Glomerular endothelial cell (primary cell): ENCODE measurements around the gene CHCHD1. TPM values are rescaled to one million over a fixed set of nuclear protein-coding genes. Genes with fewer than 3 reads are reported as not detected.
"Not testable (repeated sequence)": the region's sequence is repeated elsewhere in the genome, so short reads cannot be mapped to it uniquely, and the experiment has no call there.

ENCODE experiments used
- DNase-seq: peaks from one replicate; pipeline ENCODE4 v3.0.0-alpha.2; 2011; ENCODE audit warnings: low read depth, low spot score; ENCODE audit errors: extremely low read depth
- total RNA-seq: library from RNA; depleted of rRNA; stranded (reverse); fragments of >200 nt; gene quantifications from 2 replicates; pipeline ENCODE4 v1.2.3, GENCODE V29; 2015

Gene CHCHD1
- total RNA-seq, 1 donor from 2014 or later = 38.7 TPM

DNA sequence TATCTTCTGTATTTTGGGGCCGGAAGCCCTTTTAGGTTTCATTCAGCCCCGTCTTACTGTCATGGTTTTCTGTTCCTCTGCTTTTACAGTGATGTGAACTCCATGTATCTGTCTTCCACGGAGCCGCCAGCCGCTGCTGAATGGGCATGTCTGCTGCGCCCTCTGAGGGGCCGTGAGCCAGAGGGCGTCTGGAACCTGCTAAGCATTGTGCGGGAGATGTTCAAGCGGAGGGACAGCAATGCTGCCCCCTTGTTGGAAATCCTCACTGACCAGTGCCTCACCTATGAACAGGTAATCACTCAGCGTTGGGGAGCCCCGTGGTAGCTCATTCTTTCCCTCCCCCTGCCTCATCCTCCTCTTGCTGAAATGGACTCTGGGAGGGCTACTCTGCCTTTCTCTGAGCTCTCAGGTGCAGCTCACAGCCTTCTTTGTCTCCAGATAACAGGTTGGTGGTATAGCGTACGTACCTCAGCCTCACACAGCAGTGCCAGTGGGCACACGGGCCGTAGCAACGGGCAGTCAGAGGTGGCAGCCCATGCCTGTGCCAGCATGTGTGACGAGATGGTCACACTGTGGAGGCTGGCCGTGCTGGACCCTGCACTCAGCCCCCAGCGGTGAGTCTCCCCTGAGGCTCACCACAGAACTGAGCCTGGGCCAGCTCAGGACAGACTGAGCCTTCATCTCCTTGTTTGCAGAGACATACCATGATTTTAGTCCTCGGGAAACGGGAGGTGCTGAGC lies 9.2 kb downstream of the CHCHD1 start:
- no peak for DNase-seq

- DNase-seq = no peak
These were observed 10.1 kb downstream of the CHCHD1 start for GRCh38 chr10:73791871-73792400.

- DNase-seq = no peak
These were observed 11.6 kb downstream of the CHCHD1 start for GRCh38 chr10:73793456-73793855.

- DNase-seq = not testable (repeated sequence)
These were observed 13.6 kb downstream of the CHCHD1 start for GRCh38 chr10:73795491-73795890.

DNA sequence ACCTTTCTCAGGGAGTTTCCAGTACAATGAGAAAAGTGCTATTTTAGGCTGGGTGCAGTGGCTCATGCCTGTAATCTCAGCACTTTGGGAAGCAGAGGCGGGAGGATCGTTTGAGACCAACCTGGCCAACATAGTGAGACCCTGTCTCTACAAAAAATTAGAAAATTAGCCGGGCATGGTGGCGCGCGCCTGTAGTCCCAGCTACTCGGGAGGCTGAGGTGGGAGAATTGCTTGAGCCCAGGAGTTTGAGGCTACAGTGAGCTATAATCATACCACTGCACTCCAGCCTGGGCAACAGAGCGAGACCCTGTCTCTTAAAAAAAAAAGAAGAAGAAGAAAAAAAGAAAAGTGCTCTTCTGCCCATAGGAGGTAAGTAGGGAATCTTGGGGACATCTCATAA lies 14.2 kb downstream of the CHCHD1 start:
- not testable (repeated sequence) for DNase-seq

GRCh38 chr10:73796766-73797165 lies 14.9 kb downstream of the CHCHD1 start:
- DNase-seq = no peak

DNA sequence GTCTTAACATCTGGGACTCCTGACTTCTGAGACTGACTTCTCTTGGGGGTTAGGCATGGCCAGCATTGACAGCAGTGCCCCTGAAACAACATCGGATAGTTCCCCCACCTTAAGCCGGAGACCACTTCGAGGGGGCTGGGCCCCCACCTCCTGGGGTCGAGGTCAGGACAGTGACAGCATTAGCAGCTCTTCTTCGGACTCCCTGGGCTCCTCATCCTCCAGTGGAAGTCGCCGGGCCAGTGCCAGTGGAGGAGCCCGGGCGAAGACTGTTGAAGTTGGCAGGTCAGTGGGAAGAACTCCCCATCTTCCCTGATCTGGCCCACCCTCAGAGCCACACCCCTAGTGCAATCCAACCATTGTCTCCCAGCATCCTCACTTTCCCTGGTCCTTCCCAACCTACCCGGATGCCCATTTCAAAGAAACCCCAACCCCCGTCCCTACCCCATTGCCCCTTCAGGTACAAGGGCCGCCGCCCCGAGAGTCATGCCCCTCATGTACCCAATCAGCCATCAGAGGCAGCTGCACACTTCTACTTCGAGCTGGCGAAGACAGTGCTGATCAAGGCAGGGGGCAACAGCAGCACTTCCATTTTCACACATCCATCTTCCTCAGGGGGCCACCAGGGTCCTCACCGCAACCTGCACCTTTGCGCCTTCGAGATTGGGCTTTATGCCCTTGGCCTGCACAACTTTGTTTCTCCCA lies 15.6 kb downstream of the CHCHD1 start:
- DNase-seq = no peak

- no peak for DNase-seq
These were observed 16.2 kb downstream of the CHCHD1 start for GRCh38 chr10:73798087-73798486.

GRCh38 chr10:73798927-73799560 lies 17.2 kb downstream of the CHCHD1 start:
- DNase-seq = no peak

- no peak for DNase-seq
These were observed 18.2 kb downstream of the CHCHD1 start for GRCh38 chr10:73799899-73800559.

GRCh38 chr10:73800560-73801252 lies 18.9 kb downstream of the CHCHD1 start:
- no peak for DNase-seq

DNA sequence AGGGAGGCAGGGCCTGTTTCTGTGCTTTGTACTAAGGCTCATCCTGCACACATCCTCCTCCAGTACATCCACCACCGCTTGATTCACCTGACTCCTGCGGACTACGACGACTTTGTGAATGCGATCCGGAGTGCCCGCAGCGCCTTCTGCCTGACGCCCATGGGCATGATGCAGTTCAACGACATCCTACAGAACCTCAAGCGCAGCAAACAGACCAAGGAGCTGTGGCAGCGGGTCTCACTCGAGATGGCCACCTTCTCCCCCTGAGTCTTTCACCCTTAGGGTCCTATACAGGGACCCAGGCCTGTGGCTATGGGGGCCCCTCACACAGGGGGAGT lies 19.4 kb downstream of the CHCHD1 start:
- no peak for DNase-seq

GRCh38 chr10:73802276-73802991 lies 20.6 kb downstream of the CHCHD1 start:
- DNase-seq = no peak

- no peak for DNase-seq
These were observed 21.9 kb downstream of the CHCHD1 start for GRCh38 chr10:73803680-73804286.

- no peak for DNase-seq
These were observed 24.5 kb downstream of the CHCHD1 start for GRCh38 chr10:73806176-73806950.

GRCh38 chr10:73807471-73807870 lies 25.6 kb downstream of the CHCHD1 start:
- no peak for DNase-seq

GRCh38 chr10:73808021-73808815 lies 26.4 kb downstream of the CHCHD1 start:
- no peak for DNase-seq
